ENCODE data around the gene ITGAE. TPM values are rescaled to one million over a fixed set of nuclear protein-coding genes. Genes with fewer than 3 reads are reported as not detected.

ITGAE gene
- total and polyA plus RNA-seq, 2 experiments from 2014 or later = 11.7 to 44.9 TPM

DNA sequence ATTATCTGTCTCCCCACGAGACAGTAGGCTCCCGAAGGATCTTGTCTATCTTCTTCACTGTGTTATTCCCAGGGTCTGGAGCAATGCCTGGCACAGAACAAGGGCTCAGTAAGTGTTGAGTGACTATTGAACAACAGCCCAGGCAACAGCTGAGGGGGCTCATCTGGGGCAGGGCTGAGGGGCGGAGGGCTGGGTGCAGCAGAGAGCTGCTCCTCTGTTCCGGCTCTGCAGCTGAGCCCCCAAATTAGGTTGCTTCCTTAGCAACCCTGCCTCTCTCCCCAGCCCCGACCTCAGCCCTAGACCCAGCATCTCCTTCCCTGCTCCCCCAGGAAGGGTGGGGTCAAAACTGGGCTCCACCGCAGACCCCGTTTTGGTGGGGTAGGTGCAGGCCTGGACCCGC lies 32.2 kb downstream of the ITGAE start (continued):
- TF ChIP-seq, protein P1, sequence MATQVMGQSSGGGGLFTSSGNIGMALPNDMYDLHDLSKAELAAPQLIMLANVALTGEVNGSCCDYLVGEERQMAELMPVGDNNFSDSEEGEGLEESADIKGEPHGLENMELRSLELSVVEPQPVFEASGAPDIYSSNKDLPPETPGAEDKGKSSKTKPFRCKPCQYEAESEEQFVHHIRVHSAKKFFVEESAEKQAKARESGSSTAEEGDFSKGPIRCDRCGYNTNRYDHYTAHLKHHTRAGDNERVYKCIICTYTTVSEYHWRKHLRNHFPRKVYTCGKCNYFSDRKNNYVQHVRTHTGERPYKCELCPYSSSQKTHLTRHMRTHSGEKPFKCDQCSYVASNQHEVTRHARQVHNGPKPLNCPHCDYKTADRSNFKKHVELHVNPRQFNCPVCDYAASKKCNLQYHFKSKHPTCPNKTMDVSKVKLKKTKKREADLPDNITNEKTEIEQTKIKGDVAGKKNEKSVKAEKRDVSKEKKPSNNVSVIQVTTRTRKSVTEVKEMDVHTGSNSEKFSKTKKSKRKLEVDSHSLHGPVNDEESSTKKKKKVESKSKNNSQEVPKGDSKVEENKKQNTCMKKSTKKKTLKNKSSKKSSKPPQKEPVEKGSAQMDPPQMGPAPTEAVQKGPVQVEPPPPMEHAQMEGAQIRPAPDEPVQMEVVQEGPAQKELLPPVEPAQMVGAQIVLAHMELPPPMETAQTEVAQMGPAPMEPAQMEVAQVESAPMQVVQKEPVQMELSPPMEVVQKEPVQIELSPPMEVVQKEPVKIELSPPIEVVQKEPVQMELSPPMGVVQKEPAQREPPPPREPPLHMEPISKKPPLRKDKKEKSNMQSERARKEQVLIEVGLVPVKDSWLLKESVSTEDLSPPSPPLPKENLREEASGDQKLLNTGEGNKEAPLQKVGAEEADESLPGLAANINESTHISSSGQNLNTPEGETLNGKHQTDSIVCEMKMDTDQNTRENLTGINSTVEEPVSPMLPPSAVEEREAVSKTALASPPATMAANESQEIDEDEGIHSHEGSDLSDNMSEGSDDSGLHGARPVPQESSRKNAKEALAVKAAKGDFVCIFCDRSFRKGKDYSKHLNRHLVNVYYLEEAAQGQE (IDR thresholded peaks at IDR 0.05; ENCODE audit: unreplicated experiment) = no peak
- TF ChIP-seq EZH2phosphoT487 (IDR thresholded peaks at IDR 0.05; ENCODE audit: unreplicated experiment) (no peak), ZNF114 (CRISPR knock-in tag; IDR thresholded peaks at IDR 0.05) (no peak), CREB1 (CRISPR knock-in tag; IDR thresholded peaks at IDR 0.05; ENCODE audit: low read depth) (no peak), NANOG (IDR thresholded peaks at IDR 0.05; ENCODE audit: borderline replicate concordance) (no peak), STAT1 (IDR thresholded peaks at IDR 0.05; ENCODE audit: unreplicated experiment) (no peak), ZNF331 (CRISPR knock-in tag; IDR thresholded peaks at IDR 0.05; ENCODE audit: low read depth) (no peak)
- TF ChIP-seq, protein P2, sequence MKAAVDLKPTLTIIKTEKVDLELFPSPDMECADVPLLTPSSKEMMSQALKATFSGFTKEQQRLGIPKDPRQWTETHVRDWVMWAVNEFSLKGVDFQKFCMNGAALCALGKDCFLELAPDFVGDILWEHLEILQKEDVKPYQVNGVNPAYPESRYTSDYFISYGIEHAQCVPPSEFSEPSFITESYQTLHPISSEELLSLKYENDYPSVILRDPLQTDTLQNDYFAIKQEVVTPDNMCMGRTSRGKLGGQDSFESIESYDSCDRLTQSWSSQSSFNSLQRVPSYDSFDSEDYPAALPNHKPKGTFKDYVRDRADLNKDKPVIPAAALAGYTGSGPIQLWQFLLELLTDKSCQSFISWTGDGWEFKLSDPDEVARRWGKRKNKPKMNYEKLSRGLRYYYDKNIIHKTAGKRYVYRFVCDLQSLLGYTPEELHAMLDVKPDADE (IDR thresholded peaks at IDR 0.05) = no peak

DNA sequence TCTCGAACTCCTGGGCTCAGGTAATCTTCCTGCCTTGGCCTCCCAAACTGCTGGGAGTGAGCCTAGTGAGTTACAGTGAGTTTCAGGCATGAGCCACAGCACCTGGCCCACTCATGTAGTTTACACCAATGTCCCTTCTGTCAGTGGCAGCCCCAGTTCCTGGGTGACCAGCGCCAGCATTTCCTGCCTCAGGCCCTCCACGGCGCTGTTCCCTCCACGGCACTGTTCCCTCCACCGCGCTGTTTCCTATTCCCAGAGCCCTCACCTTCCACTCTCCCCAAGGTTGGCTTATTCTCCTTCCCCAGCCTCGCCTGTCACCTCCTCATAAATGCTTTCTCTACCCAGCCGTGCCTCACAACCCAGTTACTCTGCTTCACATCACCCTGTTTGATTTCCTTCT lies 32.6 kb downstream of the ITGAE start:
- Histone ChIP-seq H3K4me3 (no peak overlapping the region), H3K27ac (ENCODE audit: low read depth) (no peak overlapping the region), H3K27me3 (ENCODE audit: insufficient read depth) (no peaks in the 10 kb centered on the region), H3K36me3 (ENCODE audit: insufficient read depth) (no peaks in the 10 kb centered on the region), H3K4me1 (ENCODE audit: insufficient read depth) (no peaks in the 10 kb centered on the region; the same call in 1 of the 2 replicates), H3K4me2 (no peak overlapping the region), H3F3A (replicated peaks; ENCODE audit: low read depth) (no peaks in the 10 kb centered on the region), H3K9me2 (ENCODE audit: insufficient read depth) (no peaks in the 10 kb centered on the region), H4K20me1 (replicated peaks; ENCODE audit: insufficient read depth) (no peaks in the 10 kb centered on the region), H2AFZ (peak overlapping the region; percentile 89), H3K79me2 (replicated peaks; ENCODE audit: insufficient read depth) (no peaks in the 10 kb centered on the region)
- ATAC-seq (no peak), DNase-seq (ENCODE audit: low spot score) (no peak)
- Mint-ChIP-seq H3K27ac (no peak overlapping the region), H3K4me1 (peaks cover 25% of the 10 kb centered on the region), H3K9me3 (peaks cover 12% of the 10 kb centered on the region; the same call in 1 of the 3 replicates), H3K36me3 (ENCODE audit: low read depth) (no peaks in the 10 kb centered on the region), H3K27me3 (ENCODE audit: insufficient read depth, low read depth, poor library complexity) (peaks cover 10% of the 10 kb centered on the region), H3K4me3 (no peak overlapping the region)
- TF ChIP-seq, protein P2 (IDR thresholded peaks at IDR 0.05) = no peak

DNA sequence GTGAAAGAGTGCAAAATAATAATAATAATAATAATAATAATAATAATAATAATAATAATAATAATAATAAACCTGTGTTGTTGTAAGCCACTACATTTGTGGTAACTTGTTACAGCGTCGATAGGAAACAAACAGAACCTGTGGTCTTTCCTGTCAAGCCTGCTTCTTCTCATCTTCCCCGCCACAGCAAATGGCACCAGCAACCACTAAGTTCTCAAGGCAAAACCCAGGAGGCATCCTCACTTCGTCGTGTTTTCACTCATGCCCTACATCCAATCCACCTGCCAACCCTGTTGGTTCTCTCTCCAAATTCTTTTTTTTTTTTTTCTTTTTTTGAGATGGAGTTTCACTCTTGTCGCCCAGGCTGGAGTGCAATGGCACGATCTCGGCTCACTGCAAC lies 34.2 kb downstream of the ITGAE start:
- Histone ChIP-seq H3K4me3 (no peak overlapping the region), H3K27me3 (ENCODE audit: insufficient read depth) (no peaks in the 10 kb centered on the region), H3K79me2 (replicated peaks; ENCODE audit: insufficient read depth) (no peaks in the 10 kb centered on the region), H3K4me2 (no peak overlapping the region), H3K27ac (ENCODE audit: low read depth) (no peak overlapping the region), H3K9me2 (ENCODE audit: insufficient read depth) (no peaks in the 10 kb centered on the region), H2AFZ (no peak overlapping the region), H3K36me3 (ENCODE audit: insufficient read depth) (no peaks in the 10 kb centered on the region), H3K4me1 (ENCODE audit: insufficient read depth) (no peaks in the 10 kb centered on the region; the same call in 1 of the 2 replicates), H3F3A (replicated peaks; ENCODE audit: low read depth) (no peaks in the 10 kb centered on the region), H4K20me1 (replicated peaks; ENCODE audit: insufficient read depth) (no peaks in the 10 kb centered on the region)
- DNase-seq (ENCODE audit: low spot score) (no peak), ATAC-seq (no peak)
- H3K4me3 Mint-ChIP-seq = no peak overlapping the region
- no peaks in the 10 kb centered on the region for H3K36me3 Mint-ChIP-seq (ENCODE audit: low read depth)
- peaks cover 18% of the 10 kb centered on the region for H3K4me1 Mint-ChIP-seq
- H3K9me3 Mint-ChIP-seq = peaks cover 12% of the 10 kb centered on the region; the same call in 1 of the 3 replicates
- no peak overlapping the region for H3K27ac Mint-ChIP-seq
- H3K27me3 Mint-ChIP-seq (ENCODE audit: insufficient read depth, low read depth, poor library complexity) = peaks cover 7% of the 10 kb centered on the region
- no peak for TF ChIP-seq JUNB (IDR thresholded peaks at IDR 0.05; ENCODE audit: unreplicated experiment)
- TF ChIP-seq, protein P3, sequence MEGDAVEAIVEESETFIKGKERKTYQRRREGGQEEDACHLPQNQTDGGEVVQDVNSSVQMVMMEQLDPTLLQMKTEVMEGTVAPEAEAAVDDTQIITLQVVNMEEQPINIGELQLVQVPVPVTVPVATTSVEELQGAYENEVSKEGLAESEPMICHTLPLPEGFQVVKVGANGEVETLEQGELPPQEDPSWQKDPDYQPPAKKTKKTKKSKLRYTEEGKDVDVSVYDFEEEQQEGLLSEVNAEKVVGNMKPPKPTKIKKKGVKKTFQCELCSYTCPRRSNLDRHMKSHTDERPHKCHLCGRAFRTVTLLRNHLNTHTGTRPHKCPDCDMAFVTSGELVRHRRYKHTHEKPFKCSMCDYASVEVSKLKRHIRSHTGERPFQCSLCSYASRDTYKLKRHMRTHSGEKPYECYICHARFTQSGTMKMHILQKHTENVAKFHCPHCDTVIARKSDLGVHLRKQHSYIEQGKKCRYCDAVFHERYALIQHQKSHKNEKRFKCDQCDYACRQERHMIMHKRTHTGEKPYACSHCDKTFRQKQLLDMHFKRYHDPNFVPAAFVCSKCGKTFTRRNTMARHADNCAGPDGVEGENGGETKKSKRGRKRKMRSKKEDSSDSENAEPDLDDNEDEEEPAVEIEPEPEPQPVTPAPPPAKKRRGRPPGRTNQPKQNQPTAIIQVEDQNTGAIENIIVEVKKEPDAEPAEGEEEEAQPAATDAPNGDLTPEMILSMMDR (conservative IDR thresholded peaks at IDR 0.05; ENCODE audit: low read depth in 2 of 2) = no peak
- TF ChIP-seq CREB1 (CRISPR knock-in tag; IDR thresholded peaks at IDR 0.05; ENCODE audit: low read depth) = no peak
- no peak for TF ChIP-seq POLR2AphosphoS5 (IDR thresholded peaks at IDR 0.05; ENCODE audit: low read depth)
- TF ChIP-seq NANOG (IDR thresholded peaks at IDR 0.05; ENCODE audit: borderline replicate concordance) = no peak
- no peak for TF ChIP-seq ZNF114 (CRISPR knock-in tag; IDR thresholded peaks at IDR 0.05)
- no peak for TF ChIP-seq EZH2 (IDR thresholded peaks at IDR 0.05; ENCODE audit: low read depth, unreplicated experiment)
- TF ChIP-seq, protein P2 (IDR thresholded peaks at IDR 0.05) = no peak

Data from GM23338 (cell line).